ENCODE results near the gene MEFV.

The MEFV gene

GRCh38 chr16:3266873-3267537 is 10.6 kb upstream of the MEFV start:
- peak; percentile 56 for DNase-seq

GRCh38 chr16:3264137-3265036 is 8.0 kb upstream of the MEFV start:
- DNase-seq = peak; percentile 97

GRCh38 chr16:3262517-3262916 is 6.1 kb upstream of the MEFV start:
- DNase-seq = no peak

- no peak for DNase-seq
Observed at GRCh38 chr16:3259836-3260235, 3.4 kb upstream of the MEFV start.

GRCh38 chr16:3256866-3257465 is 533 bp upstream of the MEFV start:
- no peak for DNase-seq

GRCh38 chr16:3254309-3254708 is 2.1 kb downstream of the MEFV start:
- DNase-seq = no peak

GRCh38 chr16:3252967-3253366 is 3.5 kb downstream of the MEFV start:
- DNase-seq = no peak

- DNase-seq = no peak
Observed at GRCh38 chr16:3249451-3249850, 7.0 kb downstream of the MEFV start.

GRCh38 chr16:3249020-3249419 is 7.4 kb downstream of the MEFV start:
- no peak for DNase-seq

GRCh38 chr16:3248596-3248995 is 7.8 kb downstream of the MEFV start:
- no peak for DNase-seq

- no peak for DNase-seq
Observed at GRCh38 chr16:3246876-3247275, 9.6 kb downstream of the MEFV start.

- DNase-seq = no peak
Observed at GRCh38 chr16:3246002-3246401, 10.4 kb downstream of the MEFV start.

GRCh38 chr16:3243882-3244281 is 12.6 kb downstream of the MEFV start:
- no peak for DNase-seq

GRCh38 chr16:3242709-3243108 is 13.7 kb downstream of the MEFV start:
- no peak for DNase-seq

- DNase-seq = no peak
Observed at GRCh38 chr16:3241761-3242160, 14.7 kb downstream of the MEFV start.

- DNase-seq = no peak
Observed at GRCh38 chr16:3235856-3236669, 20.4 kb downstream of the MEFV start.

- DNase-seq = peak; percentile 91
Observed at GRCh38 chr16:3234857-3235561, 21.4 kb downstream of the MEFV start, which contains the start of gene ZNF200. TSS of gene ZNF200 (minus strand) at chr16:3235158. CDS start at chr16:3233755, 1,403 bp downstream.

GRCh38 chr16:3234543-3234856 is 21.9 kb downstream of the MEFV start:
- DNase-seq = no peak

GRCh38 chr16:3223913-3224515 is 32.4 kb downstream of the MEFV start:
- no peak for DNase-seq

GRCh38 chr16:3220839-3221238 is 35.6 kb downstream of the MEFV start:
- no peak for DNase-seq

GRCh38 chr16:3216263-3216640 is 40.2 kb downstream of the MEFV start:
- DNase-seq = no peak
